ENCODE measurements around the gene AMZ1.
A peak's percentile ranks its signal among the peaks of the same experiment; 100 is the strongest.
"Not testable (repeated sequence)": the region's sequence is repeated elsewhere in the genome, so short reads cannot be mapped to it uniquely, and the experiment has no call there.

Gene AMZ1

DNA sequence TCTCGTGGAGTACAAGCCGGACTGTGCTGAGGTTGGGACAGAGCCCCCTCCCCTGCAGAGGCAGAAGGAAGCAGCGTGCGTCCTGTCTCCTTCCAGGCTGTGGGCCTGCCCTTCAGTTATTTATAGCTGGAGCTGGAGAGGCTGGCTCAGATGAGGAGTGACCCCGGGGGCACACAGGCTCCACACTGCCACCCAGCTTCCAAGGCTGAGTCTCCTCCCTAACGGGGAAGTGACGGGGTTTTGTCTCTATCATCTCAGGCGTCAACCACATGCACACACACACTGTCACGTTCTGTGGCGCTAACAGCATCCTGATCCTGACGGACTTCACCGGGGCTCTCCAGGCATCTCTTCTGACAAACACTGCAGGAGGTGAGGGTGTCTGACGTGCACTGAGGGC, 25.4 kb downstream of the AMZ1 start:
- DNase-seq = peak; percentile 39 to 63 (median 51)

- DNase-seq = no peak
Measured at GRCh38 chr7:2713978-2714377, 26.0 kb downstream of the AMZ1 start.

DNA sequence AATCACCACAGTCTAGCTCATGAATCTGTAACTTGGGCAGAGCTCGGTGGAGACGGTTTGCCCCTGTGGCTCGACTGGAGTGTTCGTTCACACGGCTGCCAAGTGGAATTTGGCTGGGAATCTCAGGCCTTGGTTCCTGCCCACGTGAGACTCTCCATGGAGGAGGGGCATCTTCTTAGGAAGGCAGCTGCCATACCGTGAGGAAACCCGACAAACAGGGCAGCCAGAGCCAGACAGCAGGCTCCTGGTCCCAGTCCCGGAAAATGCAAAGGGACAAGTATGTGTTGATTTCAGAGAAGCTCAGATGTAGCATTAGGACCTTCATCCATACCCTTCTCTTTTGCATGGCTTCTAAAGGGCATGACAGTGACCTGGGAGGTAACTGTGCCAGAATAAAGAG, 26.6 kb downstream of the AMZ1 start:
- DNase-seq = no peak

DNA sequence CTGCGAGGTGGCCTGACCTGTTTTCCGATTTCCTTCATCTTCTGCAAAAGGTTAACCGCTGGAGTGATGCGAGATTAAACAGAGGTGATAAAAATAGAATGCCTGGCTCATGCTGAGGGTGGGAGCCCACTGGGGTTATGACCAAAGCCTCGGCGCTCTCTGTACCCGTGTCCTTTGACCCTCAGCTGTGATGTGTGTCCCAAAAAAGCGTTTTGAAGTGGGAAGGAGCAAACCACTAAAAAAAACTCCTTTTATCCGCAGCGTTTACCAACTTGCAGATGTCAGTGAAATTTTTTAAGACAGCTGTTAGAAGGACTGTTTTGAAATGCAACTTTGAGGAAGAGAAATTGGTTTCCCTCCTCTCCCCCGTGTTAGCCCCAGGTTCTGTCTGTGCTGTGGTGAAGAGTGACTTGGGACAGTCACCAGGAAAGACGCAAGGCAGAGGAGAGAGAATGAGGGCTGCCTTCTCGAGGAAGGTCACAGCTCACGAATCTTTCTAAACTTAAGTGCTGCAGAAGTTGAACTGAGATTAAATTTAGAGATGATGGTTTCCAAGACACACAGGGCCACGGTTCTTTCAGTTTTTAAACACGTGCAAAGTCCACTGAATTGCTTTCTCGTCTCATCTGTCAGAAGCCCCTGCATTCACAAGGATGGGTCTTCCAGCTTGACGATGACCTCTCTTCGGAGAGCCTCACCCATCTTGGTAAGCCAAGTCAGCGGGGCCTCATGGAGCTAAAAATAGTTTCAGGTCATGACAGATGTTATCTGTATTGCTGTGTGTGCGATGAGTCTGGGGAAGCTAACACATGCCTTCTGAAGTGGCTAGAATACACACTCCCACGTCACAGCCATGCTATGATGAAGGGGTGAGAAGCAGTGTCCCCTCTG, 27.6 kb downstream of the AMZ1 start:
- peak; percentile 84 to 94 (median 86) for DNase-seq

DNA sequence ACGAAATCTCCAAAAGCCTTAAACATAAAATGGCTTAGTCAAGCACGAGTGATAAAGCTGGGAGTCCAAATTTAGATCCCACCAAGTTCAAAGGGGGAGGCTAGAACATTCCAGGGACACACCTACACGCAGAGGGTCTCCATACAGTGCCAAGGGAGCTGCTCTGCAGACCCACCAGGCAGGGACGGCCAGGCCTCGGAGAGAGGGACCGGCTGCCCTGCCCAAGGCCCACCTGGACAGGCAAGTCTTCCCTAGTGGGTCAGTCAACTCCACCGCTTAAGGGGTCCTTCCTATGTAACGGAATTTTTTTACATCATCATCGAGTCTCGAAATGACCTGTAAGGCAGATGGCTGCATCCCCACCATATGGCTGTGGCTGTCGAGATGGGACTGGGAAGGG, 28.5 kb downstream of the AMZ1 start:
- no peak for DNase-seq

- no peak for DNase-seq
Measured at GRCh38 chr7:2716906-2717292, 28.9 kb downstream of the AMZ1 start.

DNA sequence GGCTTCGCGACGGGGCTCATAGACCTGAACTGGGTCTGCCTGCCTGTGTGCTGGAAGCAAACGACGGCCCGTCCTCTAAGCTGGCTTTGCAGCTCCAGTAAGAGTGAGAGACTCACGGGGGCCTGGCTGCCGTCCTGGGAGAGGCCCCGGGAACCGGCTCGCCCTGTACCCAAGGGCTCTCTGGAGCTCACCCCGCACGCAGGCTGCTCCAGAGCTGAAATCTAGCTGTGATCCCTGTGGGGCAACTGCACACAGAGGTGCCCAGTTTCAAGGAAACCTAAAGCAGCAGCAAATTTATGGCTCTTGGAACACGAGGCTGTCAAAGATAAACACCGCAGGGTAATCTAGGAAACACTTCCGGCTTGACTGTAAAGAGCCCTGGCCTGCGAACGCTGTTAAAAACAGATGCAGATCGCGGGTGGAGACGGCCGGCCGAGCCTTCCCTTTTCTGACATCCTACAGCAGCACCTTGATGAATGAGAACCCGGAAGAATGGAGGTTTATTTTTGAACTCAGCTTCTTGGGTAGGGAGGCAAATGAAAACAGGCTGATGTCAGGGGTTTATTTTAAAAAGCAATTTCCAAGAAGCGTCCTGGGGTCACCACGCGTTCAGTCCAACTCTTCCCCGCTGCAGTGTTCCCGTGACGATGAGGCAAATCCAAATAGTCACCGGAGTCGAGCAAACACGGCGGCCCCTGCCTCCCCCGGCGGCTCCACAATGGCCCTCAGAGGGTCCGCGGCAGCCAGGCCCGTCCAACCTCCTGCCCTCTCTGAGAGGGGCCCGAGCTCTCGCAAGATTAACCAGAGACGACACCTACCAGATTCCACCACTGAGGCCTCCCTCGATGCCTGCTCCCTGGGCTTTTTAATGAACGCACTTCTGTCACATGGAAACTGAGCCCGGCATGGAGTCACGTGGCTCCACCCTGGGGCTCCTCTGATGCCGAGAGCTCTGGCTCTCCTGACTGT, 29.6 kb downstream of the AMZ1 start:
- peak in 2 of 4 experiments; percentile 46 to 50 for DNase-seq

- DNase-seq = peak in 1 of 4 experiments; percentile 57
Measured at GRCh38 chr7:2718296-2718965, 30.4 kb downstream of the AMZ1 start.

GRCh38 chr7:2719007-2719406, 31.0 kb downstream of the AMZ1 start:
- DNase-seq = peak in 2 of 4 experiments; percentile 51 to 59

- no peak for DNase-seq
Measured at GRCh38 chr7:2720024-2720423, 32.0 kb downstream of the AMZ1 start.

DNA sequence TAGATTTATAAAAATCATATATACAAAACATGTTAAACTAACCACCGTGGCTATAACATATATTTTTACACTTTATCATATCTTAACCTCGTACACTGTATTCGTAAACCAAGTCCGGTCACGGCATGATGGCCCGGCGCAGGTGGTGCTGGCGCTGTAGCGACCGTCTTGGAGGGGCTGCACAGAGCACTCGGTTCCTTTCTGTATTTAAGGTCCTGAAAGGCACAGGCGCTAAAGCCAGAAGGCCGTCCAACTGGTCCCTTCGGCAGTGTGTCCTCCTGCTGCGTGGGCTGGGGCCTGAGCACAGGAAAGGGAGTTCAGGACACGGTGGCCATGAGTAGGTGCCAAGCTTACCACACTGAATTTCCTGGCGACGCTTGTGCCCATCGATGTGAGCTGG, 33.8 kb downstream of the AMZ1 start:
- no peak for DNase-seq

- DNase-seq = no peak
Measured at GRCh38 chr7:2722591-2722990, 34.6 kb downstream of the AMZ1 start.

DNA sequence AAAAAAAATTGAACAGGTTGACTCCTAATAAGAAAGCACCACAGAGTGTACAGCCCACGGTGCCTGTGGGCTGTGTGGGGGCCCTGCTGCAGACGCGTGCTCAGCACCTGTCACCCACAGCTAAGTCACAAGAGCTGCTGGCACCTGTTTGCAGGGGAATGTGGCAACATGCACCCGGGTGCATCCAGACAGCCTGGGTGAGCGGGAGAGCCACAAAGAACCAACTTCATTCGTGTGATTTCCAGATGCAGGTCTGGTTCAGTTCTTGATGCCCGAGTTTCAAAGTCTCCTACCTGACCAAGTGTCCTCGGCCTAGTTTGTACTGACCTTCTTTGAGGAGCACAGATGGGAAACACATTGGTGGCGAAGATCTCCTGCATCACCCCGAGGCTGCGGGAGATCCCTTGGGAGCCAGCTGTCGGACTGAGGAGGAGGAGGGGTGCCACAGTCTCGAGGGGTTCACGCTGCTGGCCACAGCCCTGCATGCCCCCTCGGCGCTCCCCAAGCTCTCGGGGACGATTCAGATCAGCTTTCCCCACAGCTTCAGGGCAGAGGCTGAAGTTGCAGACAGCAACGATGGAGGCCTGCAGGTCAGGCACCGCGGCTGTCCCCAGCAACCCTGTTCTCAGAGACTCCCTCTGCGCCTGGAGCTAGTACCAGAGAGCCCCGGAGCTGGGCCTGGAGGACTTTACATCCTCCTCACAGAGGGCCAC, 35.3 kb downstream of the AMZ1 start:
- no peak for DNase-seq

DNA sequence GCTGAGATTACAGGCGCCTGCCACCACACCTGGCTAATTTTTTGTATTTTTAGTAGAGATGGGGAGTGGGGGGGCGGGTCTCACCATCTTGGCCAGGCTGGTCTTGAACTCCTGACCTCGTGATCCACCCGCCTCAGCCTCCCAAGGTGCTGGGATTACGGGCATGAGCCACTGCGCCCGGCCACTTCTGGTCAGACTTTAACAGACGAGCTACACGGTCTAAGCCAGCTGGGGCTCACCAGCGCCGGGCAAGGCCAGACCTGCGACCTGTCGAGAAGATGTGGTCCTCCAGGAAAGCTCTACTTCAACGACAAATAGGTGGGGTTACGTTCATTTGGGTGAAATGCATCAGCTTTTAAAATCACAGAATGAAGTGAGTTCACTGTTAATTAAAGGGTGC, 36.0 kb downstream of the AMZ1 start:
- not testable (repeated sequence) for DNase-seq

DNA sequence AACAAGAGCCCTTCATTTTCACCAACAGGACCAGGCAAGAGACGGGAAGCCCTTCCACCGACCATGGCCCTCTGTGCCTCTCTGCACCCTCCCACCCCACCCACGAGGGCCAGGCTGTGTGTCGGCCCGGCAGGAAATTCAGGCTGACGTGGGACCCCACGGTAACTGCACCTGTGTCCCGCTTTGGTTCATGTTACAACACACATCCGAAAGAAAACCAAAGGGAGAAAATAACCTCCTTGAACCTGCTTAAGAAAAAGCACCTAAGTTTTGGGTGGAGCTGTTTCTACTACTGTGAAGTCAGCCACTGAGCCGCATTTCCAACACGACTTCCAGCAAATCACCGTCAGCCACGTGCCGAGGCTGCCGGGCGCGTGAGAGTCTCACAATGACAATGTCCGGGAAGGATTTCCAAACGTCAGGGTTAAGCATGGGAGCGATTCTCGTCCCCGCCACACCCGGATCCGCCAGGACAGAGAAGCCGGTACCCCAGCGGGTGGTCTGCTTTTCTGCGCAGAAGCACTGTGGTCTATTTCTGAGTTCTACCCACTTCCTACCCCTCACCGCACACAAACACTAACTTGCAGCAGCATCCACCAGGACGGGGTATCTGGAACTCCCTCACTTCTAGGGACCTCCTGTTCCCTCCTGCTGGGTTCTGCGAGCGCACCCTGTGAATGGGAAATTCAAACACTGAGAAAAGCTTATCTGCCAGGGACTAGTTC, 36.6 kb downstream of the AMZ1 start:
- no peak for DNase-seq

- DNase-seq = no peak
Measured at GRCh38 chr7:2725178-2726105, 37.4 kb downstream of the AMZ1 start.

DNA sequence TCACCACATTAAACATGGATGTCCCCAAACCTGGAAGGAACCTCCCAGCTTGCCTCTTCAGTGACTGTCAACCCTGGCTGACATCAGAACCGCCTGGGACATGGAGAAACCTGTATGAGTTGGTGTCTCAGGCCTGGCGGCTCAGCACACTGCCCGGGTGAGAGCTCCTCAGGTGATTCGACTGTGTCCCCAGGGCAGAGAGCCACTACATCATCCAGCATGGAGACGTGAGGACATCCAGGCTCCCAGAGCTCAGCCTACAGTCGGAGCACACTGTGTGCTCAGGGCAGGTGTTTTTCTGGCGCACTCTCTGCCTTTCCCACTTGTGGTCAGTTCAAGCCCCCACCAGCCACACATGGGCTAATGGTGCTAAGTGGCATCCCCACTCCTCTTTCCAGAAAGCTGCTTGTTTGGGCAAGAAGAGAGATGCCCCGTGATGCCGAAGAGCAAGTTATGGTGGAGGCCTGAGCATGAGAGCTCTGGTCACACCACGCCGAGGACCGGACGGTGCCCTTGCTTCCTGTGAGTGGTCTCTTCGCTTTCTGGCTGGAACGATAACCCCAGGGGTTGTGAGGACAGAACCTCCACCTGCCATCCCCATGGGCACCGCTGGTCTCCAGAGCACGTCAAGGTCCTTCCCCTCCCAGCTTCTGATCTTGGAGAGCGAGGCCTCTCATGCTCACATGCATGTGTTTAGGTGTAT, 38.5 kb downstream of the AMZ1 start:
- DNase-seq = no peak

DNA sequence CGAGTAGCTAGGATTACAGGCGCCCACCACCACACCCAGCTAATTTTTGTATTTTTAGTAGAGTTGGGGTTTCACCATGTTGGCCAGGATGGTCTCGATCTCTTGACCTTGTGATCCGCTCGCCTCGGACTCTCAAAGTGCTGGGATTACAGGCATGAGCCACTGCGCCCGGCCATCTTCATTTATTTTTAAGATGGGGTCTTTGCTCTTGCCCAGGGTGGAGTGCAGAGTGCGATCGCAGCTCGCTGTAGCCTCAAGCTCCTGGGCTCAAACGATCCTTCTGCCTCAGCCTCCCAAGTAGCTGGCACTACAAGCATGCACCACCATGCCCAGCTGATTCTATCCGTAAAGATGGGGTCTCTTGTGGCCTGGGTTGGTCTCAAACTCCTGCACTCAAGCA, 39.2 kb downstream of the AMZ1 start:
- DNase-seq = not testable (repeated sequence)

GRCh38 chr7:2728316-2729030, 40.5 kb downstream of the AMZ1 start:
- DNase-seq = peak; percentile 51 to 81 (median 77)
